Naive thymus-derived CD4-positive, alpha-beta T cell (primary cell): ENCODE results near the gene BCAS4. TPM values are rescaled to one million over a fixed set of nuclear protein-coding genes. Genes with fewer than 3 reads are reported as not detected.
"Not testable (repeated sequence)": the region's sequence is repeated elsewhere in the genome, so short reads cannot be mapped to it uniquely, and the experiment has no call there.

ENCODE experiments used
- ATAC-seq: fragments of 150-1000 bp; cut with Tn5 transposase; 2 replicates; pipeline ENCODE4 v1.10.0; 2021; ENCODE audit warnings: mild to moderate bottlenecking, moderate library complexity
- CTCF ChIA-PET: fragments of 350-600 bp; sonication (Branson Sonifier 250); formaldehyde crosslinking; loops from one replicate; lab custom pipeline; 2021; ENCODE audit warnings: antibody characterized with exemption; lab: Charles Lee
- POLR2A ChIA-PET: fragments of 350-600 bp; sonication (Branson Sonifier 250); formaldehyde crosslinking; loops from one replicate; lab custom pipeline; 2021; ENCODE audit warnings: antibody characterized with exemption, inconsistent platforms; lab: Charles Lee
- DNase-seq, 9 donors: peaks; one replicate each; pipeline versions ENCODE4 v3.0.0 to v3.0.0-alpha.2; 2020 to 2022; ENCODE audit warnings: mixed read lengths in 1 of 9
- H3K27ac ChIP-seq: one replicate; pipeline ENCODE4 v1.7.0; 2013; ENCODE audit warnings: mild to moderate bottlenecking, low read depth, low read length, moderate library complexity
- H3K27me3 ChIP-seq, 2 donors: one replicate each; pipeline ENCODE4 v1.7.0; 2013; ENCODE audit warnings: low read length in 2 of 2, mild to moderate bottlenecking in 2 of 2, moderate library complexity in 2 of 2; ENCODE audit not compliant: control insufficient read depth in 2 of 2, insufficient read depth in 2 of 2
- H3K36me3 ChIP-seq, 3 experiments: 1 replicate in 2 of 3; 2 replicates in 1 of 3; pipeline ENCODE4 v1.7.0; 2013; ENCODE audit warnings: low read length in 3 of 3, mild to moderate bottlenecking in 3 of 3, moderate library complexity in 1 of 3; ENCODE audit not compliant: insufficient read depth in 3 of 3, control insufficient read depth in 2 of 3
- H3K4me1 ChIP-seq, 2 donors: one replicate each; pipeline ENCODE4 v1.7.0; 2013; ENCODE audit warnings: low read length in 2 of 2, mild to moderate bottlenecking in 2 of 2, moderate library complexity in 1 of 2; ENCODE audit not compliant: control insufficient read depth in 2 of 2, insufficient read depth in 2 of 2
- H3K4me3 ChIP-seq: 2 replicates; pipeline ENCODE4 v1.7.0; 2013; ENCODE audit warnings: mild to moderate bottlenecking, low read length
- H3K9me3 ChIP-seq, 3 experiments: 1 replicate in 2 of 3; 2 replicates in 1 of 3; pipeline ENCODE4 v1.7.0; 2013; ENCODE audit warnings: low read length in 3 of 3; ENCODE audit not compliant: control insufficient read depth in 2 of 3
- H3K27ac Mint-ChIP-seq, 9 donors: one replicate each; pipeline ENCODE4 v1.8.0; 2020 to 2022; ENCODE audit warnings: mixed read lengths in 9 of 9, mild to moderate bottlenecking in 8 of 9, moderate library complexity in 5 of 9, inconsistent platforms in 2 of 9
- H3K27me3 Mint-ChIP-seq, 5 donors: one replicate each; pipeline ENCODE4 v1.8.0; 2021 to 2022; ENCODE audit warnings: mixed read lengths in 5 of 5, mild to moderate bottlenecking in 1 of 5
- H3K36me3 Mint-ChIP-seq, 5 donors: one replicate each; pipeline ENCODE4 v1.8.0; 2020 to 2022; ENCODE audit warnings: mixed read lengths in 5 of 5, mild to moderate bottlenecking in 3 of 5, inconsistent platforms in 1 of 5
- H3K4me1 Mint-ChIP-seq, 7 donors: one replicate each; pipeline ENCODE4 v1.8.0; 2020 to 2022; ENCODE audit warnings: mixed read lengths in 7 of 7, mild to moderate bottlenecking in 3 of 7, inconsistent platforms in 1 of 7
- H3K4me3 Mint-ChIP-seq, 10 donors: one replicate each; pipeline ENCODE4 v1.8.0; 2020 to 2022; ENCODE audit warnings: mild to moderate bottlenecking in 10 of 10, mixed read lengths in 10 of 10, moderate library complexity in 6 of 10, inconsistent platforms in 2 of 10
- H3K9me3 Mint-ChIP-seq, 11 donors: one replicate each; pipeline ENCODE4 v1.8.0; 2020 to 2022; ENCODE audit warnings: mixed read lengths in 11 of 11, mild to moderate bottlenecking in 4 of 11, inconsistent platforms in 1 of 11, moderate library complexity in 1 of 11
- intact Hi-C, 2 donors: fragments of 100-400 bp; cut with micrococcal nuclease; formaldehyde crosslinking; loops; one replicate each; pipeline ENCODE4 v1.15.1; 2023
- polyA plus RNA-seq, 2 donors: library from polyadenylated mRNA; unstranded; fragments of 300-500 nt; fragmentation: Illumina TruSeq; gene quantifications; one replicate each; pipeline ENCODE4 v1.2.3, GENCODE V29; 2021
- total RNA-seq, 6 experiments: library from RNA in 5 of 6; stranded (reverse) in 5 of 6; gene quantifications; 1 replicate in 5 of 6; 2 replicates in 1 of 6; pipeline ENCODE4 v1.2.3 and lab custom pipeline; 2021 to 2026

The BCAS4 gene
- total and polyA plus RNA-seq, 7 experiments from 2014 or later = 5.5 to 54.0 (median 24.1) TPM

GRCh38 chr20:50788045-50788991 is 6.5 kb upstream of the BCAS4 start:
- ChIA-PET CTCF (interaction anchor here (1.1 to 9.0 kb wide), 2 partner anchors 139 to 170 kb away, joined by 3 to 147 read pairs; partner anchors contain the start of genes ADNP, DPM1 and MOCS3), POLR2A (interaction anchor here (1.6 kb wide), 1 partner anchor 143 kb away, joined by 3 read pairs; the partner anchor contains the start of gene ADNP)
- intact Hi-C loops = no loop called here
- DNase-seq (no peak), ATAC-seq (no peak)
- Mint-ChIP-seq H3K9me3 (no peaks in the 10 kb centered on the region), H3K4me3 (no peak overlapping the region), H3K27ac (no peak overlapping the region), H3K36me3 (no peaks in the 10 kb centered on the region), H3K27me3 (peaks cover 0 to 4% (median 0%) of the 10 kb centered on the region in 5 donors), H3K4me1 (peaks cover 2 to 18% (median 10%) of the 10 kb centered on the region in 7 donors)
- peaks cover 6 to 13% of the 10 kb centered on the region in 2 donors for H3K4me1 ChIP-seq
- H3K4me3 ChIP-seq = no peak overlapping the region
- no peak overlapping the region for H3K27ac ChIP-seq
- no peaks in the 10 kb centered on the region for H3K27me3 ChIP-seq
- no peaks in the 10 kb centered on the region for H3K9me3 ChIP-seq
- no peaks in the 10 kb centered on the region for H3K36me3 ChIP-seq

DNA sequence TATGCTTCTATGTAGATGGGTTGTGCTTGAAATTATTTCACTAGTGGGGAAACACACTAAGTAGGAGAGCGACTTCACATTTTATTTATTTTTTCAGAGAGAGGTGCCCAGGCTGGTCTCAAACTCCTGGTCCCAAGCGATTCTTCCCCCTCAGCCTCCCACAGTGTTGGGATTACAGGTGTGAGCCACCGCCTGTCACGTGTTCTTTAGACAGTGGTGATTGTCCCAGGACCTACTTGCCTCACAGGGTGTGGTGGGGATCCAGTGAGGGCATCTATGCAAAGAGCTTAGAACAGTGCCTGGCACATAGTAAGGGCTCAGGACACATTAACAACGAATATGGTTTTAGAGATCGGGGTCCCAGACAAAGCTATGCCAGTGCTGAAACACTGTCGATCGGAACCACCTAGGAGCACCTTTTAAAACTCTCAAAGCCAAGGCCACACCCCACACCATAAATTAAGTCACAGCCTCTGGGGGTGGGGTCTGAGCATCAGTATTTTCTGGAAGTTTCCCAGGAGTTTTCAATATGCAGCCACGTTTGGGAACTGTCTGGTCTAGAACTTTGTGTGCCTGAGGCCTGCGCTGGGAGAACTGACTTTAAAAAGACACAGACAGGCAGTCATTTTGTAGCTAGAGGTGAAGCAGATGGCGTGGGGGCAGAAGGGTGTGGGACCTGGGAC is 4.8 kb upstream of the BCAS4 start:
- H3K27ac ChIP-seq = peak overlapping the region; percentile 69
- CTCF ChIA-PET = interaction anchor here (0.5 to 9.0 kb wide), 14 partner anchors 11 to 871 kb away, joined by 3 to 147 read pairs (median 4); partner anchors contain the start of genes ADNP, DPM1 and MOCS3
- H3K27me3 Mint-ChIP-seq = no peaks in the 10 kb centered on the region

DNA sequence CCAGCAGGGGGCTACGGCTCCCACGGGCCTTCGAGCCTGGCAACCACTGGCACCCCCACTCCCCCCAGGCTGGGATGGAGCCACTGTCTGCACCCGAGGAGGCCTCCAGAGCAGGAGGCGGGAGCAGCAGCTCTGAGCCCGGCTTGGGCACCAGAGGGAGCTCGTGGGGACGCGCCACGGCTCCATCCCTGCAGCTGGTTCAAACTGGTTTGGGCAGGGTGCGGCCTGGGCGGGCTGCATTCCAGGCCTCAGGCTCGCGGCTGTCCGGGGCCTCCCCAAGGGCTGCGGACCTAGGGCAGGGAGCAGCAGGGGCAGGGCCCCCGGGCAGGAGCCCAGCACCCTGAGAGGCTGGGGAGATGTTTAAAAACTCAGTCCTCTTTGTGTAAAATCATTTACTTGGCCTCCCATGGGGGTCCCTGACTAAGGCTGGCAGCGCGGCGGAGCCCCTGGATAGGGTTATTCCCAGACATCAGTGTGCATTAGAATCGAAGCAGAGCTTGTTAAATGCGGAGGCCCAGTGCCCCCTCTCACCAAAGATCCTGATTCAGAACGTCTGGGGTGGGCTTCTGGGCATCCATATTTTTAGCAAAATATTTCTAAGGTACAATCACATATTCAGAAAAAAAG is 4.1 kb upstream of the BCAS4 start:
- intact Hi-C loops = loop anchor here (1.0 to 10.0 kb wide), 8 partner anchors 42 to 598 kb away; partner anchors contain the start of genes ADNP (in 1 of the 2), CEBPB (in 1 of the 2), DPM1 (in 1 of the 2) and MOCS3 (in 1 of the 2)
- Histone ChIP-seq H3K9me3 (no peaks in the 10 kb centered on the region), H3K4me1 (peaks cover 11 to 16% of the 10 kb centered on the region in 2 donors), H3K36me3 (peaks cover 0 to 4% (median 0%) of the 10 kb centered on the region in 3 experiments), H3K27me3 (no peaks in the 10 kb centered on the region), H3K4me3 (peak overlapping the region; percentile 40), H3K27ac (peak overlapping the region; percentile 69)
- DNase-seq (peak; percentile 62 to 80 (median 77)), ATAC-seq (peak; percentile 68)
- H3K27ac Mint-ChIP-seq = peak overlapping the region in 8 of 9 donors; percentile 63 to 86 (median 78)
- no peaks in the 10 kb centered on the region for H3K9me3 Mint-ChIP-seq
- ChIA-PET CTCF (interaction anchor here (0.5 to 9.0 kb wide), 17 partner anchors 12 to 1613 kb away, joined by 3 to 147 read pairs (median 4); partner anchors contain the start of genes ADNP, DPM1 and MOCS3), POLR2A (interaction anchor here (0.6 to 3.4 kb wide), 10 partner anchors 24 to 197 kb away, joined by 3 to 51 read pairs (median 3); partner anchors contain the start of genes ADNP, DPM1 and MOCS3)
- H3K4me3 Mint-ChIP-seq = peak overlapping the region in 4 of 10 donors; percentile 27 to 63 (median 39)
- H3K36me3 Mint-ChIP-seq = no peaks in the 10 kb centered on the region
- H3K4me1 Mint-ChIP-seq = peaks cover 0 to 28% (median 15%) of the 10 kb centered on the region in 7 donors
- H3K27me3 Mint-ChIP-seq = no peaks in the 10 kb centered on the region

More for the DNA sequence above, 4.8 kb upstream of the BCAS4 start:
- Mint-ChIP-seq H3K4me1 (peaks cover 0 to 24% (median 10%) of the 10 kb centered on the region in 7 donors), H3K4me3 (peak overlapping the region in 2 of 10 donors; percentile 63), H3K27ac (peak overlapping the region in 8 of 9 donors; percentile 58 to 83 (median 78)), H3K36me3 (no peaks in the 10 kb centered on the region), H3K9me3 (no peaks in the 10 kb centered on the region)
- no peaks in the 10 kb centered on the region for H3K27me3 ChIP-seq
- POLR2A ChIA-PET = interaction anchor here (0.6 to 3.4 kb wide), 10 partner anchors 25 to 197 kb away, joined by 3 to 51 read pairs (median 3); partner anchors contain the start of genes ADNP, DPM1 and MOCS3
- intact Hi-C loops = loop anchor here (1.0 to 10.0 kb wide), 8 partner anchors 42 to 598 kb away; partner anchors contain the start of genes ADNP (in 1 of the 2), CEBPB (in 1 of the 2), DPM1 (in 1 of the 2) and MOCS3 (in 1 of the 2)
- H3K36me3 ChIP-seq = peaks cover 0 to 3% (median 0%) of the 10 kb centered on the region in 3 experiments
- H3K4me3 ChIP-seq = no peak overlapping the region
- peaks cover 11 to 13% of the 10 kb centered on the region in 2 donors for H3K4me1 ChIP-seq
- no peak for DNase-seq
- no peak for ATAC-seq
- H3K9me3 ChIP-seq = no peaks in the 10 kb centered on the region

DNA sequence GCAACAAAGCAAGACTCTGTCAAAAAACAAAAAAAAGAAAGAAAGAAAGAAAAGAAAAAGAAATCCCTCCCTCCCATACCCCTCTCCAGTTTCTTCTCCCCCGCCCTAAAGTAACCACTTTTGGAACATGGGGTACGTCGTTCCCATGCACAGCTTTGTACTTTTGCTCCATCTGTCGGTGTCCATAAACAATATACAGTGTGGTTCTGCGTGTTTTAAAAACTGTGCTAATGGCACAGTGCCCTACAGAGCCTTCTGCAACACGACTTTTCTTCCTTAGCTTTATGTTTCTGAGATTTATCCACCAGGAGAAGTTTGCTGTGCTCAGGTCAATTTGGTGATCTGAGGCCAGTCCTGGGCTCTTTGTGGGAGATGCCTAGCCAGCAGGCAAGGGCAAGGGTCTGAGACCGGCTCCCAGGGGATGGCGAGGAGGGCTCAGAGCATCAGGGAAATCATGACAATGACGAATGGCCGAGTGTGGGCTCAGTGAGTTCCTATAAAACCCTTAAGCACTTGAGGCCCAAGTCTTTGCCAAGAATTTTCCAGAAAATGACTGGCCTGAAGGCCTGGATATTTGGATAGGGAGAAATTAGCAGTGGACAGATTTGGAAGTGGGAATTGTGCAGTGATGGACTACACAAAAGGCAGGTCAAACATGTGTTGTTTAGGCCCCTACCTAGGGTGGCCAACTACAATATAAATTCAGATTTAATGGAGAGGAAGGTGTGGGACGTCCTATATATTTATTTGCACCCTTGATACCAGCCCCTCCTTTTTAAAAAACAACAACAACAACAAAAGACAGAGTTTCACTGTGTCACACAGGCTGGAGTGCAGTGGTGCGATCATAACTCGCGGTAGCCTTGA is 1.9 kb upstream of the BCAS4 start:
- ChIA-PET POLR2A (interaction anchor here (0.9 to 3.4 kb wide), 7 partner anchors 9 to 283 kb away, joined by 3 to 79 read pairs (median 5); partner anchors contain the start of genes ADNP and PTPN1), CTCF (interaction anchor here (0.6 to 9.0 kb wide), 10 partner anchors 11 to 180 kb away, joined by 3 to 147 read pairs (median 4); partner anchors contain the start of genes ADNP, DPM1 and MOCS3)
- H3K36me3 Mint-ChIP-seq = no peaks in the 10 kb centered on the region
- no peak overlapping the region for H3K4me3 ChIP-seq
- H3K4me1 Mint-ChIP-seq = peaks cover 0 to 36% (median 22%) of the 10 kb centered on the region in 7 donors
- intact Hi-C loops = loop anchor here (5.0 to 10.0 kb wide), 3 partner anchors 39 to 601 kb away; partner anchors contain the start of gene CEBPB (in 1 of the 2)
- H3K27ac ChIP-seq = no peak overlapping the region
- peaks cover 0 to 4% (median 0%) of the 10 kb centered on the region in 3 experiments for H3K36me3 ChIP-seq
- peak overlapping the region in 8 of 10 donors; percentile 41 to 84 (median 67) for H3K4me3 Mint-ChIP-seq
- H3K27me3 ChIP-seq = no peaks in the 10 kb centered on the region
- peaks cover 11 to 18% of the 10 kb centered on the region in 2 donors for H3K4me1 ChIP-seq
- no peaks in the 10 kb centered on the region for H3K27me3 Mint-ChIP-seq
- no peaks in the 10 kb centered on the region for H3K9me3 Mint-ChIP-seq
- ATAC-seq (no peak), DNase-seq (no peak)
- no peaks in the 10 kb centered on the region for H3K9me3 ChIP-seq
- peak overlapping the region in 5 of 9 donors; percentile 53 to 66 (median 63) for H3K27ac Mint-ChIP-seq

DNA sequence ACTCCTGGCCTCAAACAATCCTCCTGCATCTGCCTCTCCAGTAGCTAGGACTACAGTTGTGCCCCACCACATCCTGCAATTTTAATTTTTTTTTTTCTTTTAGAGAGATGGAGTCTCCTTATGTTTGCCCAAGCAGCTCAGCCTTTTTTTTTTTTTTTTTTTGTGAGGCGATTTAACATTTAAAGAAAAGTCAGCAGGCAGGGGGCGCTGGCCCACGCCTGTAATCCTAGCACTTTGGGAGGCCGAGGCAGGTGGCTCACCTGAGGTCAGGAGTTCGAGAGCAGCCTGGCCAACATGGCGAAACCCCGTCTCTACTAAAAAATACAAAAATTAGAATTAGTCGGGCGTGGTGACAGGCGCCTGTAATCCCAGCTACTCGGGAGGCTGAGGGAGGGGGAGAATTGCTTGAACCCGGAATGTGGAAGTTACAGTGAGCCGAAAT is 1.3 kb upstream of the BCAS4 start:
- H3K9me3 Mint-ChIP-seq, H3K27ac ChIP-seq, ATAC-seq, H3K27me3 ChIP-seq, H3K36me3 ChIP-seq, H3K9me3 ChIP-seq, H3K27me3 Mint-ChIP-seq, H3K4me3 ChIP-seq, H3K36me3 Mint-ChIP-seq: not testable (repeated sequence)
- peak overlapping the region in 6 of 9 donors; percentile 38 to 74 (median 62) for H3K27ac Mint-ChIP-seq
- peaks cover 11 to 18% of the 10 kb centered on the region in 2 donors for H3K4me1 ChIP-seq
- CTCF ChIA-PET = interaction anchor here (0.6 to 9.0 kb wide), 11 partner anchors 10 to 180 kb away, joined by 3 to 147 read pairs (median 4); partner anchors contain the start of genes ADNP and MOCS3
- POLR2A ChIA-PET = interaction anchor here (0.7 to 3.4 kb wide), 11 partner anchors 9 to 283 kb away, joined by 3 to 79 read pairs (median 5); partner anchors contain the start of genes ADNP, DPM1, MOCS3 and PTPN1
- peak overlapping the region; percentile 48 to 86 (median 74) for H3K4me3 Mint-ChIP-seq
- H3K4me1 Mint-ChIP-seq = peaks cover 0 to 36% (median 22%) of the 10 kb centered on the region in 7 donors
- intact Hi-C loops = loop anchor here (1.0 to 10.0 kb wide), 12 partner anchors 21 to 601 kb away; partner anchors contain the start of genes PARD6B (in 2 of the 2), CEBPB (in 1 of the 2), DPM1 (in 1 of the 2) and MOCS3 (in 1 of the 2)
- DNase-seq = peak in 7 of 9 donors; percentile 23 to 50 (median 34)
